Esophagus muscularis mucosa (tissue), 4 donors: ENCODE data around the gene BRI3. TPM values are rescaled to one million over a fixed set of nuclear protein-coding genes. Genes with fewer than 3 reads are reported as not detected.

Source experiments
- DNase-seq: peaks from one replicate; pipeline ENCODE4 v3.0.0-alpha.2; 2017; ENCODE audit errors: extremely low spot score
- H3K27ac ChIP-seq, 4 donors: fragments of 200-600 bp; sonication (generic); replicated peaks in 1 of 4; 1 replicate in 3 of 4; 2 replicates in 1 of 4; pipeline ENCODE4 v1.5.1; 2016 to 2019; ENCODE audit warnings: mild to moderate bottlenecking in 1 of 4
- H3K27me3 ChIP-seq, 4 donors: fragments of 200-600 bp; sonication (generic); one replicate each; pipeline versions ENCODE4 v1.5.1 to v1.6.0; 2016 to 2019
- H3K36me3 ChIP-seq, 4 donors: fragments of 200-600 bp; sonication (generic); one replicate each; pipeline ENCODE4 v1.5.1; 2016 to 2019
- H3K4me1 ChIP-seq, 4 donors: fragments of 200-600 bp; sonication (generic); one replicate each; pipeline ENCODE4 v1.5.1; 2016 to 2019
- H3K4me3 ChIP-seq, 4 donors: fragments of 200-600 bp; sonication (generic); 1 replicate in 2 of 4; 2 replicates in 2 of 4; pipeline ENCODE4 v1.5.1; 2016 to 2019; ENCODE audit warnings: mild to moderate bottlenecking in 4 of 4, moderate library complexity in 1 of 4
- H3K9me3 ChIP-seq, 4 donors: fragments of 200-600 bp; sonication (generic); 1 replicate in 3 of 4; 2 replicates in 1 of 4; pipeline ENCODE4 v1.5.1; 2016 to 2019
- EP300 ChIP-seq: sonication (generic); formaldehyde crosslinking; IDR thresholded peaks from one replicate; pipeline ENCODE4 v1.6.1; 2017; ENCODE audit warnings: antibody characterized with exemption
- POLR2A ChIP-seq: fragments of 450-650 bp; IDR thresholded peaks from one replicate; pipeline ENCODE4 v1.6.1; 2017; ENCODE audit warnings: antibody characterized with exemption, moderate library complexity, mild to moderate bottlenecking, low read depth
- POLR2AphosphoS5 ChIP-seq, 2 donors: sonication (generic); formaldehyde crosslinking; IDR thresholded peaks; one replicate each; pipeline ENCODE4 v1.6.1; 2017; ENCODE audit warnings: antibody characterized with exemption in 2 of 2
- WGBS: methylation state at CpG from one replicate; pipeline ENCODE4 v1.1.5; 2018; 5-methylcytosine and 5-hydroxymethylcytosine counted together
- intact Hi-C: fragments of 100-400 bp; cut with DNase I; formaldehyde crosslinking; loops from one replicate; pipeline ENCODE4 v1.15.1; 2023
- total RNA-seq, 4 donors: library from RNA; depleted of rRNA; stranded (reverse); fragments of >200 nt; gene quantifications; one replicate each; pipeline versions ENCODE4 v1.1.0 to v1.2.1, GENCODE V29; 2016
- TF ChIP-seq, protein P1 (sequence below), 3 experiments: fragments of 200-600 bp in 2 of 3; fragments of 450-650 bp in 1 of 3; sonication (generic) in 2 of 3; IDR thresholded peaks; one replicate each; pipeline ENCODE4 v1.5.1; 2017 to 2019; ENCODE audit warnings: antibody characterized with exemption in 3 of 3, mild to moderate bottlenecking in 2 of 3, moderate library complexity in 1 of 3

BRI3 gene
- total RNA-seq, 4 donors from 2014 or later = 34.5 to 74.7 (median 55.3) TPM

DNA sequence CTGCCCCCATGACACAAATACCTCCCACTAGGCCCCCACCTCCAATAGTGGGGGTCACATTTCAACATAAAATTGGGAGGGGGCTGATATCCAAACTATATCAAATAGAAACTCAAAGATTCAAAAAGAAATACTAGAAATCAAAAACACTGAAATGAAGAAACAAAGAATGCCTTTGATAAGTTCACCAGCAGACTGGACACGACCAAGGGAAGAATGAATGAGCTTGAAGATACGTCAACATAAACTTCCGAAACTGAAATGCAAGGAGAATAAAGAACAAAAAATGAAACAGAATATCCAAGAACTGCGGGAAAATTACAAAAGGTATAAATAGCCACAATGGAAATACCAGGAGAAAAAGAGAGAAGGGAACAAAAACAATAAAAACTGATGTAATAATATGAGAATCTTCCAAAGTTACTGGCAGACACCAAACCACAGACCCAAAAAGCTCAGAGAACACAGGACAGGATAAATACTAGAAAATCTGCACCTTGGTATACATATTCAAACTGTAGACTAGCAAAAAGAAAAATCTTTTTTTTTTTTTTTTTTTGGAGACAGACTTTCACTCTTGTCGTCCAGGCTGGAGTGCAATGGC, 49.5 kb downstream of the BRI3 start:
- H3K27me3 ChIP-seq = peaks cover 0 to 3% (median 0%) of the 10 kb centered on the region in 4 donors
- no peak for DNase-seq
- intact Hi-C loops = no loop called here
- H3K36me3 ChIP-seq = no peaks in the 10 kb centered on the region
- TF ChIP-seq POLR2A (no peak), POLR2AphosphoS5 (IDR thresholded peaks at IDR 0.05) (no peak), EP300 (no peak)
- TF ChIP-seq, protein P1, sequence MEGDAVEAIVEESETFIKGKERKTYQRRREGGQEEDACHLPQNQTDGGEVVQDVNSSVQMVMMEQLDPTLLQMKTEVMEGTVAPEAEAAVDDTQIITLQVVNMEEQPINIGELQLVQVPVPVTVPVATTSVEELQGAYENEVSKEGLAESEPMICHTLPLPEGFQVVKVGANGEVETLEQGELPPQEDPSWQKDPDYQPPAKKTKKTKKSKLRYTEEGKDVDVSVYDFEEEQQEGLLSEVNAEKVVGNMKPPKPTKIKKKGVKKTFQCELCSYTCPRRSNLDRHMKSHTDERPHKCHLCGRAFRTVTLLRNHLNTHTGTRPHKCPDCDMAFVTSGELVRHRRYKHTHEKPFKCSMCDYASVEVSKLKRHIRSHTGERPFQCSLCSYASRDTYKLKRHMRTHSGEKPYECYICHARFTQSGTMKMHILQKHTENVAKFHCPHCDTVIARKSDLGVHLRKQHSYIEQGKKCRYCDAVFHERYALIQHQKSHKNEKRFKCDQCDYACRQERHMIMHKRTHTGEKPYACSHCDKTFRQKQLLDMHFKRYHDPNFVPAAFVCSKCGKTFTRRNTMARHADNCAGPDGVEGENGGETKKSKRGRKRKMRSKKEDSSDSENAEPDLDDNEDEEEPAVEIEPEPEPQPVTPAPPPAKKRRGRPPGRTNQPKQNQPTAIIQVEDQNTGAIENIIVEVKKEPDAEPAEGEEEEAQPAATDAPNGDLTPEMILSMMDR (IDR thresholded peaks at IDR 0.05) = no peak
- H3K27ac ChIP-seq = no peak overlapping the region
- no peak overlapping the region for H3K4me3 ChIP-seq
- 90% methylated on average over 5 of the region's 5 CpGs for WGBS
- no peaks in the 10 kb centered on the region for H3K9me3 ChIP-seq
- H3K4me1 ChIP-seq = no peaks in the 10 kb centered on the region

DNA sequence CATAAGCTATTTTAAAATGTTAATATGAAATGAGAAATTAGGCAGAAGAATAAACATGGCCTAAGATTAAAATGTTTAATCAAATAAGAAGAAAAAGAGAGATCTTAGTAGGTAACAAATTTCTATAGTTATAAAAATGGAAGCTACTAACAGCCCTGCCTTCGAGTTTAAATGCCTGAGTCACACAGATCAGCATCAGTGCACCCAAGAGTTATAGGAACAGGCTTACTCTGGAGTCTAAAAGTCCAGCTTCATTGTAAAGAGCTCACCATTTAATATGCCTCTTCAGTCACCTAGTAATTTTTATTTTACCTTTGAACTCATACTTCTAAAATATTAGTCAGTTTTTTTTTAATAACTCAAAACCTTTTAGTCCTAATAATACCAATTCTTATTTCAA, 52.6 kb downstream of the BRI3 start:
- DNase-seq = no peak
- intact Hi-C loops = no loop called here
- 85% methylated on average over 1 of the region's 1 CpG for WGBS
- Histone ChIP-seq H3K4me3 (no peak overlapping the region), H3K9me3 (peaks cover 0 to 2% (median 0%) of the 10 kb centered on the region in 4 donors), H3K27ac (no peak overlapping the region), H3K4me1 (no peaks in the 10 kb centered on the region), H3K36me3 (no peaks in the 10 kb centered on the region), H3K27me3 (no peaks in the 10 kb centered on the region)
- no peak for TF ChIP-seq EP300
- no peak for TF ChIP-seq POLR2AphosphoS5 (IDR thresholded peaks at IDR 0.05)
- TF ChIP-seq, protein P1 (IDR thresholded peaks at IDR 0.05) = no peak
- TF ChIP-seq POLR2A = no peak

DNA sequence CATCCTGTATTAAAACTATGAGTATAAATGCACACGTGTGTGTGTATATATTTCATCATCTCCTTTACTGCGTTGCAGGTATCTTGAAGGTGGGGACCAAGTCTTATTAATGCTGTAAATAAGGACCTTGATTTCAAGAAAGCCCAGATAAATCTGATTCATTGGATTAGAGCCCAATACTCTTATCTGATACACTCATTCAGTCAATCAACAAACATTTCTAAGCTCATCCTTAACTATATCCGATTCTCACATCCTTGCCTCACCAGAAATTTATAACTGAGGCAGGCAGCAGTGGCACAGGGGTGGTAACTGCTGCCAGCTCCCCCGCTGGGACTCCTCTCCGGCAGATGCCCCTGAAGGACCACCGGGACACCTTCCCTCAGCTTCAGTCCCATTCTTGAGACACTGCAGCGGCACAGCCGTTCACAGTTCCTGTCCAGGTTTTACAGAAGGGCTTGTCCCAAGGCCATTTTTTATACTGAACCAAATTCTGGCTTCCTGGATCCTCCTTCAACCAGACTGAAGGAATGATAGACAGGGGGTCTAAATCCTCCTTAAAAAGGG, 54.0 kb downstream of the BRI3 start:
- Histone ChIP-seq H3K4me1 (no peaks in the 10 kb centered on the region), H3K36me3 (no peaks in the 10 kb centered on the region), H3K27ac (no peak overlapping the region), H3K4me3 (no peak overlapping the region), H3K27me3 (no peaks in the 10 kb centered on the region), H3K9me3 (peaks cover 0 to 6% (median 0%) of the 10 kb centered on the region in 4 donors)
- intact Hi-C loops = no loop called here
- no peak for TF ChIP-seq POLR2AphosphoS5 (IDR thresholded peaks at IDR 0.05)
- no peak for TF ChIP-seq EP300
- TF ChIP-seq POLR2A = no peak
- TF ChIP-seq, protein P1 (IDR thresholded peaks at IDR 0.05) = no peak
- no peak for DNase-seq
- 91% methylated on average over 8 of the region's 8 CpGs for WGBS

DNA sequence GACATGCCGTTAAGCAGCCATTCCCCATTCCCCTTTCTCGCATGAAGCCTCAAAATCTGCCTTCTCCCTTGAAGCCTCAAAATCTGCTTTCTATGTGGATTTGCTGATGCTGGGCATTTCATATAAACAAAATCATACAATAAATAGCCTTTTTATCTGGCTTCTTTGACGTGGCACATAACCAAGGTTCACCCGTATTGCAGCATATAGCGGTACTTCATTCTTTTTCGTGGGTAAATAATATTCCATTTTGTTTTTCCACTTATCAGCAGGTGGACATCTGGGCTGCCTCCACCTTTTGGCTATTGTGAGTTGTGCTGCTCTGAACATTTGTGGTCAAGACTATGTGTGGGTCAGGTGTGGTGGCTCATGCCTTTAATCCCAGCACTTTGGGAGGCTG, 57.0 kb downstream of the BRI3 start:
- intact Hi-C loops = no loop called here
- Histone ChIP-seq H3K27ac (no peak overlapping the region), H3K27me3 (no peaks in the 10 kb centered on the region), H3K4me1 (no peaks in the 10 kb centered on the region), H3K4me3 (no peak overlapping the region), H3K36me3 (no peaks in the 10 kb centered on the region), H3K9me3 (peaks cover 0 to 6% (median 0%) of the 10 kb centered on the region in 4 donors)
- WGBS = 96% methylated on average over 6 of the region's 6 CpGs
- no peak for DNase-seq
- no peak for TF ChIP-seq POLR2A
- TF ChIP-seq, protein P1 (IDR thresholded peaks at IDR 0.05) = no peak
- TF ChIP-seq POLR2AphosphoS5 (IDR thresholded peaks at IDR 0.05) = no peak
- TF ChIP-seq EP300 = no peak

DNA sequence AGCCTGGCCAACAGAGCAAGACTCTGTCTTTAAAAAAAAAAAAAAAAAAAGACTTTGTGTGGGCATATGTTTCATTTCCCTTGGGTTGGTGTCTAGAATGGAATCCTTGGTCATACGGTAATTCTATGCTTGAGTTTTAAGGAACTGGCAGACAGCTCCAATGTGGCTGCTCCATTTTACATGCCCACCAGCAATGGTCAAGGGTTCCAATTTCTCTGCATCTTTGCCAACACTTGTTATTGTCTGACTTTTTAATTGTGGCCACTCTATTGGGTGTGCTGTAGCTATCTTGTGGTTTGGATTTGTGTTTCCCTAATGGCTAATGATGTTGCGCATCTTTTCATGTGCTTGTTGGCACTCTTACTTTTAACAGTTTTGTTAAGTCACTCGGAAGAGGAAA, 57.6 kb downstream of the BRI3 start:
- no peak for DNase-seq
- peaks cover 0 to 6% (median 0%) of the 10 kb centered on the region in 4 donors for H3K9me3 ChIP-seq
- intact Hi-C loops = no loop called here
- H3K4me1 ChIP-seq = no peaks in the 10 kb centered on the region
- H3K27ac ChIP-seq = no peak overlapping the region
- 96% methylated on average over 3 of the region's 3 CpGs for WGBS
- no peak overlapping the region for H3K4me3 ChIP-seq
- no peaks in the 10 kb centered on the region for H3K27me3 ChIP-seq
- TF ChIP-seq, protein P1 (IDR thresholded peaks at IDR 0.05) = no peak
- TF ChIP-seq POLR2A = no peak
- TF ChIP-seq EP300 = no peak
- no peak for TF ChIP-seq POLR2AphosphoS5 (IDR thresholded peaks at IDR 0.05)
- H3K36me3 ChIP-seq = no peaks in the 10 kb centered on the region
